Measurements from ENCODE around the gene MCTP1. TPM values are rescaled to one million over a fixed set of nuclear protein-coding genes. Genes with fewer than 3 reads are reported as not detected.
"Not testable (repeated sequence)": the region's sequence is repeated elsewhere in the genome, so short reads cannot be mapped to it uniquely, and the experiment has no call there.

MCTP1 gene
- total RNA-seq, 1 experiment from 2014 or later = 4.2 TPM

- DNase-seq (ENCODE audit: low spot score) = peak; percentile 83
These were observed 316.3 kb downstream of the MCTP1 start for GRCh38 chr5:94968507-94969095.

GRCh38 chr5:94967525-94967924, 317.4 kb downstream of the MCTP1 start:
- no peak for DNase-seq (ENCODE audit: low spot score)

- not testable (repeated sequence) for DNase-seq (ENCODE audit: low spot score)
These were observed 325.6 kb downstream of the MCTP1 start for GRCh38 chr5:94959279-94959678.

GRCh38 chr5:94945656-94946055, 339.2 kb downstream of the MCTP1 start:
- no peak for DNase-seq (ENCODE audit: low spot score)

- no peak for DNase-seq (ENCODE audit: low spot score)
These were observed 340.7 kb downstream of the MCTP1 start for GRCh38 chr5:94944160-94944559.

GRCh38 chr5:94941122-94941755, 343.7 kb downstream of the MCTP1 start:
- no peak for DNase-seq (ENCODE audit: low spot score)

GRCh38 chr5:94932259-94932658, 352.6 kb downstream of the MCTP1 start:
- no peak for DNase-seq (ENCODE audit: low spot score)

GRCh38 chr5:94928891-94929290, 356.0 kb downstream of the MCTP1 start:
- no peak for DNase-seq (ENCODE audit: low spot score)

- DNase-seq (ENCODE audit: low spot score) = no peak
These were observed 364.3 kb downstream of the MCTP1 start for GRCh38 chr5:94920570-94920969.

- DNase-seq (ENCODE audit: low spot score) = no peak
These were observed 368.3 kb downstream of the MCTP1 start for GRCh38 chr5:94916619-94917018.

GRCh38 chr5:94911276-94911675, 373.6 kb downstream of the MCTP1 start:
- DNase-seq (ENCODE audit: low spot score) = no peak

GRCh38 chr5:94910721-94911120, 374.2 kb downstream of the MCTP1 start:
- DNase-seq (ENCODE audit: low spot score) = no peak

GRCh38 chr5:94908889-94909480, 375.9 kb downstream of the MCTP1 start:
- DNase-seq (ENCODE audit: low spot score) = peak; percentile 73

- no peak for DNase-seq (ENCODE audit: low spot score)
These were observed 378.1 kb downstream of the MCTP1 start for GRCh38 chr5:94906750-94907149.

- DNase-seq (ENCODE audit: low spot score) = no peak
These were observed 381.2 kb downstream of the MCTP1 start for GRCh38 chr5:94903726-94904125.

- no peak for DNase-seq (ENCODE audit: low spot score)
These were observed 383.5 kb downstream of the MCTP1 start for GRCh38 chr5:94901191-94901979.

GRCh38 chr5:94900006-94900505, 384.8 kb downstream of the MCTP1 start:
- no peak for DNase-seq (ENCODE audit: low spot score)

GRCh38 chr5:94893412-94894135, 391.3 kb downstream of the MCTP1 start:
- DNase-seq (ENCODE audit: low spot score) = no peak

GRCh38 chr5:94891972-94892371, 392.9 kb downstream of the MCTP1 start:
- DNase-seq (ENCODE audit: low spot score) = no peak

GRCh38 chr5:94891565-94891964, 393.3 kb downstream of the MCTP1 start:
- no peak for DNase-seq (ENCODE audit: low spot score)

- no peak for DNase-seq (ENCODE audit: low spot score)
These were observed 394.0 kb downstream of the MCTP1 start for GRCh38 chr5:94890907-94891306.

GRCh38 chr5:94888674-94889073, 396.2 kb downstream of the MCTP1 start:
- DNase-seq (ENCODE audit: low spot score) = no peak

All from HT-29 (cell line).